Measurements from ENCODE around the gene ATP11B. TPM values are rescaled to one million over a fixed set of nuclear protein-coding genes. Genes with fewer than 3 reads are reported as not detected.

ATP11B gene
- total and polyA plus RNA-seq, 9 of the 15 experiments (the other 6 are each of a cell fraction or from before 2014, with no cell fraction given) = 11.9 to 68.7 (median 41.8) TPM

- TF ChIP-seq CHD7 (IDR thresholded peaks at IDR 0.05; ENCODE audit: low read depth, low read length) (no peak), ZNF766 (CRISPR knock-in tag; conservative IDR thresholded peaks at IDR 0.05) (no peak), PML (IDR thresholded peaks at IDR 0.05; ENCODE audit: low read length) (peak; percentile 89), CLOCK (CRISPR knock-in tag; IDR thresholded peaks at IDR 0.05; ENCODE audit: borderline replicate concordance) (no peak), DMBX1 (CRISPR knock-in tag; IDR thresholded peaks at IDR 0.05; ENCODE audit: borderline replicate concordance) (no peak), ZNF3 (CRISPR knock-in tag; IDR thresholded peaks at IDR 0.05) (no peak), NR0B1 (IDR thresholded peaks at IDR 0.05; ENCODE audit: partially characterized antibody) (no peak), ZNF212 (CRISPR knock-in tag; IDR thresholded peaks at IDR 0.05) (no peak), RBBP5 (IDR thresholded peaks at IDR 0.05; ENCODE audit: borderline replicate concordance, insufficient read depth, low read length, poor library complexity, severe bottlenecking) (no peak), LCOR (CRISPR knock-in tag; IDR thresholded peaks at IDR 0.05) (no peak)
Measured at GRCh38 chr3:182787302-182788036, 5.8 kb upstream of the ATP11B start (continued).
